ENCODE data around the gene CEP72.
"Not testable (repeated sequence)": the region's sequence is repeated elsewhere in the genome, so short reads cannot be mapped to it uniquely, and the experiment has no call there.

Gene CEP72

DNA sequence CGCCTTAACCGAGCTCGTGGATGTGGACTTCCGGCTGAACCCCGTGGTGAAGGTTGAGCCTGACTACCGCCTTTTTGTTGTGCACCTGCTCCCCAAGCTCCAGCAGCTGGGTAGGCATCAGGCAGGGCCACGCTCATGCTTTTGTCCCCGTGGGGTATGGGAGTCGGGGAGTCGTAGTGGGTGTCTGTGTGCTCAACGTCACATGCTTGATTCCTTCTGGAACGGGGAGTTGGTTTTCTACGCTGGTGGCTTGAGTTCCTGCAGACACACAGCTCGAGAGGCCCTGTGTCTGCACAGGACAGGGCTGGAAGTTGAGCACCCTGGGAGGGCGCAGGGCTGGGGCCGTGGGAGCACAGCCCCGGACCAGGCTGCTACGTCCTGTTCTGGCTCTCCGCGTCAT, 8.0 kb downstream of the CEP72 start:
- no peak for DNase-seq

DNA sequence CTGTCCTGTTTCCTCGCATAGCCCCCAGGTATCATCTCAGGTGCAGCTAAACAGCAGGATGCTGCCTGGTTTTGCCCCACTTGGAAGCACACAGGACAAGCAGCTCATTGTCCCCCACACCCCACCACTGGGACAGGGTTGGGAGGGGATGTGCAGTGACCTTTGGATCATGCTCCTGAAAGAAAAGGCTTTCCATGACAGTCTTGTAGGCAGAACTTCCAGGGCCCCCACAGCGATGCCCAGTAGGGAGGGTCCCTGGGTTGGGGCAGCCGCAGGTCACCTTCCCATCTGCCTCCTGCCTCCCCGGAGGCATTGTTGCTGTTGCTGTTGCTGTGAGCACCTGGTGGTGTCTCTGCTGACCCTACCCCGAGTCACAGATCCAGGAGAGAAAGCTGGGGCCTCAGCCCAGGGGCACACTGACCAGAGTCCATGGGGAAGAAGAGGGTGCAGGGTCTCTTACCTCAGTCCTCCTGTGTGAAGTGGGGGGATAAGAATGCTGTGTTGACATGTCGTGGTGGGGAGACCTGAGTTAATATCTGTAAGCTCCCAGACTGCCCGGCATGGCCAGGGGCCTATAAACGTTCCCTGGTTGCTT, 8.5 kb downstream of the CEP72 start:
- DNase-seq: no peak

DNA sequence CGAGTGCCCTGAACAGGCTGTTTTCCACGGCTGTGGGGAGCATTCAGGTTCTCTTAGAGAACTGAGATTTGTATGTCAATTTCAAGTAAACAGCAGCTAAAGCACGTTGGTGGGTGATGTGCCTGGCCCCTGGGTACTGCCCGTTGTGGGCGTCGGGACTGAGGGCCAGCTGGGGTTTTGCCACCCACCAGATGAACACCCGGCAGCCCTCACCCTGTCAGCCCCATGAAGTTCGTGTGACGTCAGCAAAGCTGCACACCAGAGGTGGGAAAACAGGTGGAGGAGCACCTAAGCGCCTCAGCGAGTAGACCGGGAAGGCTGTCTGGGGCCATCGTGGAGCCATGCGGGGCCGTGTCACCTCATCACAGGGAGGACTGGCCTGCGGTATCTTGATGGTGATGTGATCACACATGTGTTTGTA, 9.2 kb downstream of the CEP72 start:
- DNase-seq: no peak

DNA sequence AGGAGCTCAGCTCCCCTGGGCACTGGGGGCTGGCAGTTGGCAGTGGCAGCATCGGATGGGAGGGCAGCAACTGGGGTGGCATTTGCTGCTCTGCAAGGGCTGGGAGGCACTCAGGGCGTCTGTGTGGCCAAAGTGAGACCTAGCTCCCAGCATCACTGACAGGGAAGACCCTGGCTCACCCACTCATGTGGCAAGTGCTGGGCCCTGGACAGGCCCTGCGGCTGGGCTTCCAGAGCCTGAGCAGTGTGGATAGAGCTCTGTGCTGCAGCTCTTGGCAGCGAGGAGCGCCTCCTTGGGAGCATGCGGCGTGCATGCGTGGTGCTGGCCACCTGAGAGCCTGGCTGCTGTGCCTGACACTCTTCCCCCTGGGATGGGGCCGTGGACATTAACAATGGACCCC, 10.2 kb downstream of the CEP72 start:
- DNase-seq: no peak

DNA sequence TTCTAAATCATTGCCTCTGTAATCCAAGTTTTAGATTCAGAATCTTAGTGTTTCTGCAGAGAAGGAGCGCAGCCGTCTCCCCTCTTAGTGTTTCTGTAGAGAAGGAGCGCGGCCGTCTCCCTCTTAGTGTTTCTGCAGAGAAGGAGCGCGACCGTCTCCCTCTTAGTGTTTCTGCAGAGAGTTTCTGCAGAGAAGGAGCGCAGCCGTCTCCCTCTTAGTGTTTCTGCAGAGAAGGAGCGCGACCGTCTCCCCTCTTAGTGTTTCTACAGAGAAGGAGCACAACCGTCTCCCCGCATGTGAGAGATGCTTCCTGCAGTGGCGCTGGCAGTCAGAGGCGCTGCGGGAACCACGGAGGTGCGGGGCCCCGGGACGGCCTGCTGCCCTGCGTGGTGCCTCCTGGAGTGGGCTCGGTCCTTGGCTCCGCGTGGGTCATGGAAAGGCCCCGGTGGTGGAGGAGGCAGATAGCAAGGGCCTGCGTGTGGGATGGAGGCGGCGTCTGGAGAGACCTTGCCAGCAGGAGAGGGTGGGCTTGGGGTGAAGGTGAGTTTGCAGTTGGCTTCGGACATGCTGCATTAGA, 10.9 kb downstream of the CEP72 start:
- no peak for DNase-seq

DNA sequence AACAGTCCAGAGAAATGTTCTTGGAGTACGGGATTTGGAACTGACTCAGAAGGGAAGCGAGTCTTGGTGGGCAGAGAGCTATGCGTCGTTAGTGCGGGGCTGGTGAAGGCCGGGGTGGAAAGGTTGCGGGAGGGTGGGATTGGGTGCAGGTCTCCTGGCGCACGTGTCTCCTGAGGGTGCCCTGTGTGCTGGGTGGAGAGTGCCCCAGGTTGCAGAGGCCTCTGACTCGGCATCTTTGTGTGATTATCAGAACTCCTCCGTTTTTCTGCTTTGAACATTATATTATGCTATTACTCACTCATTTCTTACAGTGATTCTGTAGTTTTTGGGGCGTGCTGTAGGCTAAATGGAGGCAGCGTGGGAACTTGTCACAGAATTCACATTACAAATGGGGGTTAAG, 11.4 kb downstream of the CEP72 start:
- DNase-seq: no peak

DNA sequence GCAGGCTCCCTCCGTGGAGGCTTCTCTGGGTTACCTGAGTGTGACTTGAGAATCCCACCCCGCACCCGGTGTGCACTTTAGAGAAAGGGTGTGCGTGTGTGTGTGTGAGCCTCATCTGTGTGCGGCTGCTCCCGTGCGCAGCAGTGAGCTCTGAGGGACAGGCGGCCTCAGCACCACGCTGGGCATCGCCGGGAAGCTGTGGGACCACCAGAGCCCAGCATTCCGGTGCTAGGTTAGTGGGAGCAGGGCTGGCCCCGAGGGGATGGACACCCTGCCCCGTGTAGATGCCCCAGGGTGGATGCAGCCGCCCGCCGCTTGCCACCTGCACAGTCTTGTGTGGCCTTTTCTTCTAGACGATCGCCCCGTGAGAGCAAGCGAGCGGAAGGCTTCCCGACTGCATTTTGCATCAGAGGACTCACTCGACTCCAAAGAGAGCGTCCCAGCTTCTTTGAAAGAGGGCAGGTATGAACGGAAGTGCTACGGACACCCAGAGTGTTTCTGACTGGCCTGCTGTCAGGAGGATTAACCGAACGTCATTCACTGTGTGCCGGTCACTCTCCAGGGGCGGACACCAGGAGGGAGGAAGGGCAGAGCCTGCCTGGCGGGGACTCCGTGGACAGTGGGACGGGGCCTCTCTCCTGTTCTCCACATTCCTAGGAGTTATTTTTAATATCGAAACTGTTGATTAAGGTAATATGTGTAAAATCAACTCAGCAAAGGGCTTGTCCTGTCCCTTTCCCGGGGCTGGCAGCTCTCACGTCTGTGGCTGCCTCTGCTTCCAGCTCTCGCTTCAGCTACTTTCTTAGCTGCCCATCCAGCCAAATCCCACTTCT, 12.2 kb downstream of the CEP72 start:
- no peak for DNase-seq

DNA sequence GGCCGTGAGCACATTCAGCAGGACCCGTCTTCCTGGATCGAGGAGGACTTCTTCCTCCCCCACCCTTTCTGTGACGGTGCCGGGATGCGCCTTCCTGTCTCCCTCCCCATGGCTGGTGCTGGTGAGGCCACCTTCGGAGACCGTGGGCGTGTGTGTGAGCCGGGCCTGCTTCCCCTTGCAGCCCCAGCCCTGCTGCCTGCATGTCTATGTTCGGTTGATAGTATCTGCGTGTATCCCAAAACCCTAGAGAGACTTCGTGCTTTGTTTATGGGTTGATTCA, 12.8 kb downstream of the CEP72 start:
- no peak for DNase-seq

DNA sequence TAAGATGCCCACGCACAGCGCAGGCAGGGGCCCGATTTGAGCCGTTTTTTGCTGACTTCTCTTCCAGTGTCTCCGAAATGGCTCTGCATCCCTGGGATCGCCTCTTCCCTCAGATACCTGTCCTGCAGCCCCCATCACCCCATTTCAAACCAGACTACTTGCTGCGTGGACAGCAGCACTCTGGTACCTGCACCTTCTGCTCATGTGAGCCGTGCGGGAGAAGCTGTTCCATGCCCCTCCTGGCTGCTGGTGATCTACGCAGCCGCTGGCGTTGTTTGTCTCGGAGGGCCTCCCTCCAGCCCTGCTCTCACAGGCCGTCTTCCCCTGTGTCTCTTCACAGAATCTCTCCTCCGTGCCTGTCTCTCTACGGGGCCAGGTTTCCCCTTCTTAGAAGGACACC, 13.4 kb downstream of the CEP72 start:
- no peak for DNase-seq

DNA sequence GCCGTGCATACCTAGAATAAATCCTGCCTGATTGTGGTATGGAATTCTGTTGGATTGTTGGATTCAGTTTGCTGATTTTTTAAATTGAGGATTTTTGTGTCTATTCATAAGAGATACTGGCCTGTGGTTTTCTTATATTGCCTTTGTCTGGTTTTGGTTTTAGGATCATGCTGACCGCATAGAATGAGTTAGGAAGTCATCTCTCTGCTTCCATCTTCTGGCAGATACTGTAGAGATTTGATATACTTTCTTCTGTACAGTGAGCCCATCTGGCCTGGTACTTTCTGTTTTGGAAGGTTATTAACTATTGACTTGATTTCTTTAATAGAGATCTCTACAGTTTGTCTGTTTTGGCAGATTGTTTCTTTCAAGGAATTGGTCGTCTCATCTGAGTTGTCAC, 14.7 kb downstream of the CEP72 start:
- no peak for DNase-seq

DNA sequence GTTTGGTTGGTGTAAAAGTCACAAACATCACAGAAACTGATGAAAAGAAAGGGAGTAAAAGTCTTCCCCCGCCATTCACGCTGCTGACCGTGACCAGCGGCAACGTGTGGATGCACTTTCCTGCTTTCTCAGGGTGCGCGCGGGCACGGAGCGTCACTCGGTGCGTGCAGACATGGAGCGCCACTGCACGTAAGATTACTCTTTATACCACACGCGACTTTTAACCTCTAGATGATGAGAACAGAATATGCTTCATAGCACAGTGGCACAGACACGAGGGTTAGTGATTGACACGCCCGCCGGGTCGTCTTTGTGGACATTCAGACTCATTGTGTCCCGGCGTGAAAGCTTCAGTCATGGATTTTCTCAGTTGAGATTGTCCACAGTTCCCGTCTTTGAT, 15.7 kb downstream of the CEP72 start:
- no peak for DNase-seq

DNA sequence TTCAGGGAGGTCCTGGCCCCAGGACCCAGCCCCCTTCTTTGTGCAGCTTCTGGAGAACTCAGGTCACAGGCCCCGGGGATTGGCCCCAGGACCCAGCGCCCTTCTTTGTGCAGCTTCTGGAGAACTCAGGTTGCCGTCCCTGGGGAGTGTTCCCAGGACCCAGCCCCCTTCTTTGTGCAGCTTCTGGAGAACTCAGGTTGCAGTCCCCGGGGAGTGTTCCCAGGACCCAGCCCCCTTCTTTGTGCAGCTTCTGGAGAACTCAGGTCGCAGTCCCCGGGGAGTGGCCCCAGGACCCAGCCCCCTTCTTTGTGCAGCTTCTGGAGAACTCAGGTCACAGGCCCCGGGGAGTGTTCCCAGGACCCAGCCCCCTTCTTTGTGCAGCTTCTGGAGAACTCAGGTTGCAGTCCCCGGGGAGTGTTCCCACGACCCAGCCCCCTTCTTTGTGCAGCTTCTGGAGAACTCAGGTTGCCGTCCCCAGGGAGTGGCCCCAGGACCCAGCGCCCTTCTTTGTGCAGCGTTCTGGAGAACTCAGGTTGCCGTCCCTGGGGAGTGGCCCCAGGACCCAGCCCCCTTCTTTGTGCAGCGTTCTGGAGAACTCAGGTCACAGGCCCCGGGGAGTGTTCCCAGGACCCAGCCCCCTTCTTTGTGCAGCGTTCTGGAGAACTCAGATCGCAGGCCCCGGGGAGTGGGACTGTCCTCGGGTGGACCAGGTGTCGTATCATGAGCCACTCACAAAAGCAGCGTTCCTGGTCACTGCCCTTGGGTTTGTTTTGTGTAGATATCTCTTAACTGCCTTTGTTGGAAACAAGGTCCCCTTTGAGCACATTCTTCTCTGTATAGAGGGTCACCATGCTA, 16.4 kb downstream of the CEP72 start:
- DNase-seq: not testable (repeated sequence)

DNA sequence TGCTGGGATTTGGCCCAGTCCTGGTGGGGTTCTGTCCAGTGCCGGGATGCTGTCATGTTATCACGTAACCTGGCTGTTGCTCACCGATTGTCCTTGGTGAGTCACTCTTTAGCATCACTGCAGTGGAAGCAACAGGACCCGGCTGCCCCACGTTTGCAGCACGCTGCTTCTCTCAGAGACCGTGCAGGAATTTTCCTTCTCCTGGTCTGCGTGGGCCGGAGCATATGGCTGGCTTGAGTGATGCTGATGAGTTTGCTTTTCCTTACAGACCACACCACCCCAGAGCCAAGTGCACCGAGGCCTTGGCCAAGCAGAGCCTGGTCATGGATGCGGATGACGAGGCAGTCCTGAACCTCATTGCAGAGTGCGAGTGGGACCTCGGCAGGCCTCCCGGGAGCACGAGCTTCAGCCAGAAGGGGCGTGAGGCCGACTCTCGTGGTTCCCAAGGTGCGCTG, 21.4 kb downstream of the CEP72 start:
- no peak for DNase-seq

DNA sequence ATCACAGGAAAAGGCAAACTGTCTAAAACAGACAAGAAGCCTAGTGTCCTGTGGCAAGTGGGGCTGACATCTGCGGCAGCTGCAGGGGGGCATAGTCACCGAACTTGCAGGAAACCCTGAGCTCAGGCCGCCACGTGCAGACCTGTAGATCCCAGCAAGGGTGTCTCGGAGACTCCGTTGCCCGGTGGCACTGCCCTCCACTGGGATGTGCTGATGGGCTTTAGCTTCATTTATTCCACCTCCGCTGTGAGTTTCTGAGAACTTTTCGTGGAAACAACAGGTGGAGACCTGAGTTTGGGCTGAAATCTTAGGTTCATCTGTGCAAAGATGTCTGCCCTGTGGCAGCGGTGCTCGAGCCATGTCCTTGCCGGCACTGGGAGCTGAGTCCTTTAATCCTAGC, 22.1 kb downstream of the CEP72 start:
- no peak for DNase-seq

DNA sequence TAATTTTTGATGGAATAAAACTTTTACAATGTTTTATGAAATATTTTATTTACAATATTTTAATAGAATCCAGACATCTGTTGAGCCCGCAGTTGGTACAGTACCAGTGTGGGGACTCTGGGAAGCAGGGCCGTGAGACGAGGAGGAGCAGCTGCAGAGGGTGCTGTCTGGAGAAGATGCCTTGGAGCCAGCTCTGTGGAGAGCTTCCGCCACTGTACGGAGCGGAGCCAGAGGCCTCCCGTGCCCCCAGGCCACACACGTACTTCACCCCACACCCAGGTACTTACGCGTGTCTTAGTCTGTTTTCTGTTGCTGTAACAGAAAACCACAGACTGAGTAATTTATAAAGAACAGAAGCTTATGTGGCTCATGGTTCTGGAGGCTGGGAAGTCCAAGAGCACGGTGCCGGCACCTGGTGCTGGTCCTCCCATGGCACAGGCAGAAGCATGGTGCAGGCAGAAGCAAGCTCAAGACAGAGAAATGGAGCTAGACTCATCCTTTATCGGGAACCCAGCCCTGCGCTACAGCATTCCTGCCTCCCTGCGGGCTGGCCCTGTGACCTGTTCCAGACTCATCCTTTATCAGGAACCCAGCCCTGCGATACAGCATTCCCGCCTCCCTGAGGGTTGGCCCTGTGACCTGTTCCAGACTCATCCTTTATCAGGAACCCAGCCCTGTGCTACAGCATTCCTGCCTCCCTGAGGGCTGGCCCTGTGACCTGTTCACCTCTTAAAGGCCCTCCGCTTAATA, 23.3 kb downstream of the CEP72 start:
- DNase-seq: no peak

DNA sequence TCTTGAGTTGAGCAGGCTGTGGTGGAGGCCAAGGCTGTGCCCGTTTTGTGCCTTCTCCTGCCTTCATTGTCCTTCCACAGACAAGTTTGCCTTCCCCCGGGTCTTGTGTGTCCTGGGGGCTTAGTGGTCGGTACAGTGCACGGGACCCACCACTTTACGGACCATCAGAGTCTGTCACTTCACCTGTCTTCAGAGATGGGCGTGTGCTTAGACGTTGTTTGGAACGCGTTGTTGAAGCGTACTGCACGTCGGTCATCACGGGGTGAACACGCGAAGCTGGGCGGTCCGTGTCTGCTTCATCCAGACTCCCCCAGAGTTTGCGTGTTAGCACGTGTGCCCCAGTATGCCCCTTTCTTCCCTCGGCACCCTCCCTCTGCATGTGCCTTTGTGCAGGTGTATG, 24.8 kb downstream of the CEP72 start:
- DNase-seq: no peak

DNA sequence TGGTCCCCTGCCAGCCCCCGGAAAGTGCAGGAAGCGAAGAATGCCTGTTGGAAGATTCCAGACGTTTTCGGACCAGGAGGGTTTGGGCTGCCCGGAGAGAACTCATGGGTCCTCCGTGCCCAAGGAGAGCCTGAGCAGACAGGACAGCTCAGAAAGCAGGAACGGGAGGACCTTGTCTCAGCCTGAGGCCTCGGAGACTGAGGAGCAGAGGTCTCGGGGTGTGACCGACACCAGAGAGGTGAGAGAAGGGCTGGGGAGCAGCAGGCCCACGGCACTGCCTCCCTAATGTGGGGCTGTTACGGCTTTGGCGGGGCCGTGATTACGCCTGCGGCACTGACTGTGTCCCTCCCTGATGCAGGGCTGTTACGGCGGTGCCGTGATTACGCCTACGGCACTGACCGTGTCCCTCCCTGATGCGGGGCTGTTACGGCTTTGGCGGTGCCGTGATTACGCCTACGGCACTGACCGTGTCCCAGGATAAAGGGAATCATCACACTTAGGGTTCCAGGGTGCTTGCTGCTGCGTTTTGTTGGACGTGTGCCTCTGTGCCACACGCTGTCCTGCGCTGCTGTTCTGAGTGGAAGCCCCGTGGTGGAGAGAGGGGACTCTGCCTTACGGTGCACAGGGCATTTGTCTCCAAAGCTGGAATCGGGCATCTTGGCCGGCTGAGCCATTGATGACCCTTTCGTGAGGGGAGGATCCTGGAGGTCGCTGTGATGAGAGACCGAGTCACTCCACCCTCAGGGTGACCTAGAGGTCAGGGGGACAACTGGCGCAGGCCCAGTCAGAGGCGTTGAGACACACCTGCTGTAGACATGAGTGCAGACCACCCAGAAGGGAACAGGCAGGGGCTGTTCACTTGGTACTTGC, 25.7 kb downstream of the CEP72 start:
- no peak for DNase-seq

DNA sequence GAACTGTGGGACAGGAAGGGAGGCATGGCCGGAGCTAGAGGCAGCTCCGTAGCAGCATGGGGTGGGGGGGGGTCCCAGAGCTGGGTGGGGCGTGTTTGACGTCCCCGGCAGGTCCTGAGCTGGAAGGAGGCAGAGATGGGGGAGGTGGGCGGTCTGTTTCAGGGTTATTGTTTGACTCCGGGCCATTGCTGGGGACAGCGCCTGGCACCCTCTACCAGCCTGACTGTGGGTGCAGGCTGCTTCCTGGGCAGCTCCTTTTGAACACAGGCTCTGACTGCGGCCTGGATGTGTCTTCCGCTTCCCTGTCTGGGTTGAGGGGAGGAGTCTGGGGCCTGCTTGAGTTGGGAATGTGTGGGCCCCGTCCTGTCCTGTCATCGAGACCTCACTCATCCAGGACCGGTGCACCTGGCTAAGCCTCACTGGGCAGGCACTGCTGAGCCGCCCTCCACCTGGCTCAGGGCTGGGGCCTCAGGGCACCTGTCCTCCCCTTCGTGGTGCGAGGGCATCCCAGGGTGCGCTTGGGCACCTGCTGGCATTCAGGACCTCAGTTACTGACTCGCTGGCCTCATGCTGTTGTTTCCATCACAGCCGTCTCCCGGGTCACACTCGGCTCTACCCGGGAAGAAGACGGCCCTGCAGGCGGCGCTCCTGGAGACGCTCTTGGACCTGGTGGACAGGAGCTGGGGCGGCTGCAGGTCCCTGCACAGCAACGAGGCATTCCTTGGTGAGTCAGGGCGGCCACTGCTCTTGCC, 26.5 kb downstream of the CEP72 start:
- DNase-seq: no peak

DNA sequence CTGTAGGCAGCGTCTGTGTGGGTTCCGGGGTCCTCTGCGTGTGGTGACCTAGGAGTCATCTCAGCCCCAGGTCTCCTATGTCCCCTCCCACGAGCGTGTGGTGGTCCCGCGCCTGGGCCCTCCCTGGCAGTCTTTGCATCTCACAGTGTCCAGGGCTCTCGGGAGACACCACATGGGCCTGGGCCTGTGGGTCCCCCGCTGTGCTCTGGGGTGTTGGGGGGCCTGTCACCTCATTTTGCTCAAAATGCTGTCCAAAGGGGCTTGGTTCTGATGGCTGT, 27.1 kb downstream of the CEP72 start:
- no peak for DNase-seq

DNA sequence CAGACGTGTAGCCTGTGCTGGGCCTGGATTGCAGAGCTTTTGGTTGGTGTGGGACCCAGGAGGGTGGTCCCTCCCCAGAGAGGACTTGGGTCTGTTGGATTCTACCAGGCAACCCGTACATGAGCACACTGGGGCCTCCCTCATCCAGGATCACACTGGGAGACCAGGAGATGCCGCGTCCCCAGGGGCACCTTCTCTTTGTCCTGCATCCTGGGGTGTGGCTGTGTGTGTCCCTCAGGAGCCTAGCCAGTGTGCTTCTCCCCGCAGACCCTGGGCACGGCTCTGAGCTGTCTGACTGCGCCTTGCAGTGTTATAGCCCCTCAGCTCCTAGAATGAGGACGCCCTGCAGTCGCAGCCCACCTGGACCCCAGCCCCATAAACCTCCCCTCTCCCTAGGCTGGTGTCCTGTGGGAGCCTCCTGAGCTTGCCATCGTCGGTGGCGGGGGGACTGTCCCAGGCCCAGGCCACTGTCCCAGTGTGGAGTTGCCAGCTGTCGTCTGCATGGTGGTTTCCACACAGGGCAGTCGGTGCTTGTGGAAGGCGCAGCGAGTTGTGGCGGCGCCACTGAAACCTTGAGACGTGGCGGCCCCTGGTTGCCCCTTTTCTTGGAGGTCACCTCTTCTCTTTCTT, 27.6 kb downstream of the CEP72 start:
- DNase-seq: no peak
